Activated CD8-positive, alpha-beta memory T cell treated with anti-CD3 and anti-CD28 coated beads for 4 hours (primary cell): ENCODE results near the gene SRGAP3.

Experiments
- DNase-seq, 2 donors: peaks; one replicate each; pipeline ENCODE4 v3.0.0-alpha.2; 2020; ENCODE audit warnings: low read depth in 2 of 2

SRGAP3 gene

GRCh38 chr3:9225268-9225667 lies 24.2 kb downstream of the SRGAP3 start:
- DNase-seq = no peak

DNA sequence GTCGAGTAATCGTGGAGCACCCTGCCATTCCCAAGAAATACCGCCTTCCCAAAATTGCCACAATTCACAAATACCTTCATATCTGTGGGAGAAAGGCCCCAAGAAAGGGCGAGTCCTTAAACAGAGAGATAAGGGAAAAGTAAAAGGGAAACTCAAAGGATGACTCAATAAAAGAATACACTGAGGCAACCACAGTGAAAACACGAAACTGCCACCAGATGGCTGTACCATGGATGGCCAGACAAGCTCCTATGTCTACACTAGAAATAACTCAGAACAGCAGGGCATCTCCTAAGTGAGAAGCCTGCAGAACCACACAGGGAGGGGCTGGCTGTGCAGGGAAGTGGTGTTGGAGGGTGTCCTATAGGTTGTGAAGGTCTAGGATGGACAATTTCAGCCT lies 25.0 kb downstream of the SRGAP3 start:
- DNase-seq = no peak

DNA sequence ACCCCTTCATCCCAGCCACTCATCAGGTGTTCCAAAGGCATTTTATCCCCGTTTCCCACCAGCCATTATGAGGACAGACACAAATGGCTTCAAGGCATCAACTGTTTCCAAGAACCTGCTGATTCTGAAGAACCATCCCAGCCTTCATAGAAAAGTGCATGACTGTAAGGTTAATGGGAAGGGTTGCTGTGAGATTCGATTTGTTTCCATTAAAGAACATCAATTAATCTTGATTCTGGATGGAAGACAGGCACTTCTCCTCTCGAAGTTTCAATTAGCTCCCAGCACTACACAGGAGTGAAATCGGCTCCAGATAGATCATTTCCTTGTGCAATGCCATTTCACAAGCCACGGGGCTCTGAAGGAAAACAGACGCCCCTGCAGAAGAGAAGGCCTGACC lies 25.8 kb downstream of the SRGAP3 start:
- DNase-seq = no peak

DNA sequence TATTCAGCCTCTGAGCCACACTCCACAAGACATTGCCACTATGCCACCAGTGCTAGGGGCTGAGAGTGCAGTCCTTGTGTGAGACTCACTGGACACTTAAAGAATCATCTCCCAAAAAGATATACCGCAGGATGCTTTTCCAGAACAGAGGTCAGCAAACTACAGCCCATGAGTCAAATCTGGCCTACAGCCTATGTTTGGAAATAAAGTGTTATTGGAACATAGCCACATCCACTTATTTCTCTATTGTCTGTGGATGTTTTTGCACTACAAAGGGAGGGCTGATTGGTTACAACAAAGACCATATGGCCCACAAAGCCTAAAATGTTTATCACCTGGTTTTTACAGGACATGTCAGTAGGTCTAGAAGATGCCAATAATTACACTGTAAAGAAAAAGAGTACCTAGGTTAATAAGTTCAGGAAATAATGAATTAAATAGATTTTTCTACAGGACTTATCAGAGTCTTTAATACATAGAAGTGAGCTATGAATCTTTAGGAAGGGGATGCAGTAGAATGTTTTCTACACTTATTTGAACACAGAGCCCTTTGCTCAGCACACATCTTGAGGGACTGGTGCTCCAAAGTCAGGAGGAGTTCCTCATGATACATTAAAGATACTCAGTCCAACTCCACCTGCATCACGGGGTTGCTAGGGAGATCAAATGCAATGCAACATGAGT lies 26.3 kb downstream of the SRGAP3 start:
- no peak for DNase-seq

DNA sequence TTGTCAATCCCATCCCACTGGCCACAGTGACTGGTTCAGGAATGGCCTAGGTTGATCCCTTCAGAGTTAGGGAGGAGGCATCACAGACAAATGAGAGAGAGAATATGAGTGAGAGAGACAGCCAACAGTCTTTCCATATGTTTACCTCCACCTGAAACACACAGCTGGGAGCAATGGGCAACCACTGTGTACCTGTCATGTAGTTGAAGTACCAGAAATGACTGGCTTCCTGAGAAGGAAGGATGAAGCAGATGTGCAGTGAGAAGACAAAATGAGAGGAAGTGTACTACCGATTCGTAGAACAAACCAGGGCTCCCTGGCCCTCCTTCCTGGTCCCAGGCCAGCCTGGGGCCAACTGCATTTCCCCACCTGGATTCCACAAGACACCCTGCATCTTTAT lies 27.4 kb downstream of the SRGAP3 start:
- DNase-seq = no peak

DNA sequence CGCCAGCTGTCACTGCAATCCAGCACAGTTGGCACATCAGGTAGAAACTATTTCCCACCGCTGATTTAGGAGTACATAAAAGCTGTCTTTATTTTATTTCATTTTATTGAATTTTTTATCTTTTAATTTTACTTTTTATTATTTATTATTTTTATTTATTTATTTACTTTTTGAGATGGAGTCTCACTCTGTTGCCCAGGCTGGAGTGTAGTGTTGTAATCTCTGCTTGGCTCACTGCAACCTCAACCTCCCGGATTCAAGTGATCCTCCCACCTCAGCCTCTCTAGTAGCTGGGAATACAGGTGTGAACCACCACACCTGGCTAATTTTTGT lies 31.0 kb downstream of the SRGAP3 start:
- no peak for DNase-seq

- no peak for DNase-seq
Measured at GRCh38 chr3:9217784-9218513, 31.5 kb downstream of the SRGAP3 start.

- no peak for DNase-seq
Measured at GRCh38 chr3:9216736-9217135, 32.7 kb downstream of the SRGAP3 start.

DNA sequence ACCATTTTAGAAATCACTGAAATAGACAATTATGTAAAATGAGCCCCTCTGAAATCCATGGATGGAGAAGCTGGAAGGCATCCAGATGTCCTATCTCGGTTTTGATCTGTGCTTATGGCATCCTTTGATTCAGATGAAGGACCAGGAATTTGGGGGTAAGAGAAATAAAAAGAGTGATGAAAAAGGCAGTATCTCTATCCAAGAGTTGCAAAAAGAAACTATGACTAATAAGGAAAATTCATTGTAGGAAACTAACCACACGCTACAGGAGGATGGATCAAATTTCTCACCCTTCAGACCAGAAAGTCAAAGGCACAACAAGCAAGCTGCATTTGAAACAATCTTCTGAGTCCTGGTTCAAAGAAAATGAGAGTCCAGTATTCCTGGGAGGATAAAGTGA lies 34.8 kb downstream of the SRGAP3 start:
- no peak for DNase-seq

DNA sequence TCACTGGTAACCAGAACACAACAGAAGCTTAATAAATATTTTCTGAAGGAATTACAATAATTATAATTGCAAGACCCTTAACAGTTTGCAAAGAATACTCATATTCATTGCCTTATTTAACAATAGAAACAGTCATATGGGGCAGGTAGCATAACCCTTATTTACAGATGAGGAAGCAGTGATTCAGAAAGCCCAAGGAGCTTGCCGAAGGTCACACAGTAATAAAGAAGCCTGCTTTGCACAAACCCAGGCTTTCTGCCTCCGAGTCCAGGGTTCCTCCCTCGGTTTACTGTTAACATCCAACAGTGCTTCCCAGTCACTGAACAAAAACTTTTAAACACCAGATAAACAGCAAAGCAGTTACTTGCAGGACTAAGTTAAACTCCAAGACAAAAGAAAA lies 35.3 kb downstream of the SRGAP3 start:
- DNase-seq = no peak

GRCh38 chr3:9213019-9213634 lies 36.3 kb downstream of the SRGAP3 start:
- no peak for DNase-seq

DNA sequence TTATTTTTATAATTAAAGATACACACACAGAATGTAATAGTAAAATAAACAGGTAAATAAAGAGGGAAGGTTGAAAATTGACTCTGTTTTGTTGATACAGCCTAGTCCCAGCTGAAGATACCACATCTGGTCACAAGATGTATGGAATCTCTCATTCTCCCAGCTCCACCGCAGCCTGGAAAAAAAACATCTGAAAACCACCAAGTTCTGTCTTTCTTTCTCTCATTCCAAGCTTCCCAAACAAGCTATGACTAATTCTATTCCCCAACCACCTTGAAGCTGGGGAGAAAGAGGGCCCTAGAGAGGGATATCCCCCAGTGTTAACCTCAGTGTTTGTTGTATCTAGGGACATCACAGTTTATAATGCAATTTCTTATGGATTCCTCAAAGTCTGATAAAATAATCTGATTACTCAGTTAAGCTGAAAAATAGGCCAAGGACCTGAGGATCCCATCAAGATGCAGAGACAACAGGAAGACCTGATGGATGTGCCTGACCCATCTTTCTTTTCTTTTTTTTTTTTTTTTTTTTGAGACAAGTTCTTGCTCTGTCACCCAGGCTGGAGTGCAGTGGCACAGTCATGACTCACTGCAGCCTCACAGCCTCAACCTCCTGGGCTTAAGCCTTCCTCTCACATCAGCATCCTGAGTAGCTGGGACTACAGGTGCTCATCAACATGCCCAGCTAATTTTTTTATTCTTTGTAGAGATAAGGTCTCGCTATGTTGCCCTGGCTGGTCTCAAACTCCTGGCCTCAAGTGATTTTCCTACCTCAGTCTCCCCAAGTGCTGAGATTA lies 38.1 kb downstream of the SRGAP3 start:
- DNase-seq = no peak

DNA sequence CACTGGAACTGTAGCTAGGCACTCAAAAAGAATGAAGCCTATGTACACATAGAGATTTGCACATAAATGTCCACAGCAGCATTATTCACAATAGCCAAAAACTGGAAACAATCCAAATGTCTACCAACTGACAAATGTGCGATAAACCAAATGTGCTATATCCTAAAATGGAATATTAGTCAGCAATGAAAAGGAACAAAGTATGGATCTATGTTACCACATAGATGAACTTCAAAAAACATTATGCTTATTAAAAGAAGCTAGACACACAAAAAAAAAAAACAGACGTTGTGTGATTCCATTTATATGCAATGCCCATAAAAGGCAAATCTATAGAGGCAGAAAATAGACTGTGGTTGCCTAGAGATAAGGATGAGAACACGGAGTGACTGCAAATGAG lies 39.7 kb downstream of the SRGAP3 start:
- no peak for DNase-seq

DNA sequence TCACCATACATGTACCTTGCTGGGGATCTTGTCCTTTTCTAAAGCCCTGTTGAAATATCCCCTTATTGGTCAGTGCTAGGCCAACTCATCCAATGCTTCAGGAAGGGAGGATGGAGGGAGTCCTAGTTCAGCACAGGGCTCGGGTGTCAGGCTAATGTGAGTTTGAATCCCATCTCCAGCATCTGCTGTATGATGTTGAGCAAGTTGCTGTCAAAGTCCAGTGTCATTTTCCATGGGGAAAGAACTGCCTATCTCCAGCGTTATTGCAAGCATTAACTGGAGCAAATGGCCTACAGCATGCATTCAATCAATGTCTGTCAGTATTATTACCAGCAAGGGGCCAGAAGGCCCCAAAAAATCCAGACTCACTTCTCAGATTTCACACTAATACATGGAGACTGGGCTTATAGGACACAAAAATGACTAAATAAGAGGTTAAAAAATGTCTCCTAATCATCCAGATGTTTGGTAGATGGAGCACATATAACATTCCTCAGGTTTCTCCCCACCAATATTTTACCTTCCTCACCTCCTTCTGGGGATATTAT lies 40.8 kb downstream of the SRGAP3 start:
- DNase-seq = no peak

- no peak for DNase-seq
Measured at GRCh38 chr3:9207116-9207763, 42.2 kb downstream of the SRGAP3 start.

DNA sequence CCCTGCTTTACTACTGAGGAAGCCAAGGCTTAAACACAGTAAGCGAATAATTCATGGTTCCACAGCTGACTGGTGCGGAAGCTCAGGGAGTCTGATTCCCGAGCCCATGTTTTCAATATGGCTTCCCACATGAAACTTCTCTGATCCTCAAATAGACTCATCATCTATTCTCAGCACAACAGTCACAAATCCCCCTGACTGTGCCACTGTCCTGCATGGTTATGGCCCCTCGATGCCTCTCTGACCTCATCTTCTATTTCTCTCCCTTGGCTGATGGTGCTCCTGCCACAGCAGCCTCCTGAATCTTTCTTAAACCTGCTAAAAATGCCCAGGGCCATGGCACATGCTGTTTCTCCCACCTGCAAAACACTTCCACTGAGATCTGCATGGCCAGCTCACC lies 43.2 kb downstream of the SRGAP3 start:
- DNase-seq = no peak

- no peak for DNase-seq
Measured at GRCh38 chr3:9205345-9206143, 43.9 kb downstream of the SRGAP3 start.

DNA sequence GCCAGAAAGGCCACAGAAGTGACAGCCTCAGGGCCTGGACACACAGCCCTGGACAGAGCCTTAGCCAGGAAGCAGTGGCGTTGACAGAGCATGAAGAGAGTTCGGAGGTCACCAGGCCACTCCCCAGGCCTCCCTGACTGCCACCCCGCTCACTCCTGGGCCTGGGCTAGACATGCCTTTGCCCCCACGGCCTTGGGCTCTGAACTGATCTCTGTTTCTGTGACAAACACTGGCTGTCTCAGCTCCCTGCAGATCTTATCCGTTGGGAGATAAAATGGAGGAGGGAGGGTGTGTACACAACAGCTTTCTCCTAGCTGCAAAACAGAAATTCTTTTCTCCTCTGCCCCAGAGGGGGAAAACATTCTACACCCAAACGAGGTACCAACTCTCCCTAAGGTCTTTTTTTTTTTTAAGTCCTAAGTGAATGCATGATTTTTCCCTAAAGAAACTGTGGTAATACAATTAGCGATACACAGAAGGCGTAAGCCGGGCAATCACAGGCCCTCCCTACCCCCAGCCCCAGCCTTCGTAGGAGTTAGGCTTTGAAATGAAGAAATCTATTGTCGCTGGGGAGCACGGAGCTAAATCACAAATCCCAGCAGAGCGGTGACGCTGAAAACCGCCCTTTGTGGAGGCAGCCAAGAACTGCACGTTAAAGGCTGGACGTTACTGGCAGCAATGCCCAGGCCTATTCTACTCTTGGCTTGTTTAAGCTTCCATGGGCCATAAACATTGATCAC lies 45.0 kb downstream of the SRGAP3 start:
- no peak for DNase-seq

DNA sequence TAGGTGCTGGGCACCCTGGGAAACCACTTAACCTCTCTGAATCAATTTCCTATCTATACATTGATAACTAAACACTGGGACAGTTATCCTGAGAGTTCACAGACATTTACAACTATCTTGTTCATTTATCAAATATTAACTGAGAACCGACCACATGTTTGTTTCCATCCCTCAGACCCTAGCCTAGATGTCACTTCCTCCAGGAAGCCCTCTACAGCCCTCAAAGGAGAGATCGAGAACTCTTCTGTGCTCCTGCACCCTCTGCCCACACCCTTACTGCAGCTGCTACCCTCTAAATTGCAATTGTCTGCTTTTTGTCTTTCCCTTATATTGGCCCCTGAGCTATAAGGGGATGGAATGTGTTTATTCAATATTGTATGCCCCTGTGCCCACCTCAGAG lies 46.1 kb downstream of the SRGAP3 start:
- DNase-seq = no peak

- no peak for DNase-seq
Measured at GRCh38 chr3:9202546-9202945, 46.9 kb downstream of the SRGAP3 start.
